Endothelial cell of umbilical vein (primary cell): ENCODE data around the gene ADGRD2.

Experiments used
- CTCF ChIP-seq, 2 donors: IDR thresholded peaks; 1 replicate in 1 of 2; 2 replicates in 1 of 2; pipeline ENCODE4 v1.5.1; 2011; ENCODE audit warnings: low read length in 2 of 2, mild to moderate bottlenecking in 2 of 2, moderate library complexity in 2 of 2, control low read depth in 1 of 2, inconsistent platforms in 1 of 2, low read depth in 1 of 2; ENCODE audit not compliant: insufficient read depth in 1 of 2; ENCODE audit errors: extremely low read depth in 1 of 2
- EZH2 ChIP-seq: IDR thresholded peaks from 2 replicates; pipeline ENCODE4 v1.6.1; 2012; ENCODE audit warnings: borderline replicate concordance, low read depth, mild to moderate bottlenecking, moderate library complexity, low read length, inconsistent platforms; ENCODE audit not compliant: severe bottlenecking
- JUN ChIP-seq: IDR thresholded peaks from 2 replicates; pipeline ENCODE4 v1.6.1; 2011; ENCODE audit warnings: borderline replicate concordance, low read depth; ENCODE audit not compliant: insufficient read length, insufficient read depth
- MAX ChIP-seq: IDR thresholded peaks from 2 replicates; pipeline ENCODE4 v1.6.1; 2011; ENCODE audit not compliant: insufficient read depth, insufficient read length
- POLR2A ChIP-seq: IDR thresholded peaks from 2 replicates; pipeline ENCODE4 v1.6.1; 2012; ENCODE audit warnings: low read depth, mild to moderate bottlenecking, control low read depth, low read length

GRCh38 chr9:124438091-124438490 lies 12.2 kb upstream of the ADGRD2 start:
- TF ChIP-seq CTCF (IDR thresholded peaks at IDR 0.05; ENCODE audit: extremely low read depth in 1 of 2, insufficient read depth in 1 of 2, low read depth in 1 of 2, low read length in 2 of 2) (no peak), MAX (no peak), EZH2 (no peak), POLR2A (no peak), JUN (no peak)
